HCT116 (cell line): ENCODE measurements around the gene KIRREL1. TPM values are rescaled to one million over a fixed set of nuclear protein-coding genes. Genes with fewer than 3 reads are reported as not detected.

Experiments
- ATAC-seq: fragments of 200-7000 bp; cut with Tn5 transposase; 2 replicates; pipeline ENCODE4 v1.9.1; 2020; ENCODE audit warnings: mild to moderate bottlenecking, moderate library complexity
- BruUV-seq: library from RNA; stranded (reverse); fragments of 400-500 nt; replicated peaks from 2 replicates; lab custom pipeline; 2021; lab: Mats Ljungman, UMichigan
- CTCF ChIA-PET: fragments of 300-600 bp; sonication (Branson Sonifier 250); formaldehyde crosslinking; loops from one replicate; lab custom pipeline; 2021; ENCODE audit warnings: antibody characterized with exemption; lab: Charles Lee
- POLR2A ChIA-PET: fragments of 300-600, 350-600 bp; sonication (Branson Sonifier 250); formaldehyde crosslinking; loops from one replicate; lab custom pipeline; 2021; ENCODE audit warnings: antibody characterized with exemption; lab: Charles Lee
- RAD21 ChIA-PET, 2 experiments: fragments of 300-600 bp; sonication (Branson Sonifier 250); formaldehyde crosslinking; loops; one replicate each; lab custom pipeline; 2023; ENCODE audit warnings: low total read pairs in 2 of 2; ENCODE audit not compliant: uncharacterized antibody in 2 of 2, unreplicated experiment in 2 of 2, low non-redundant PET in 1 of 2; lab: Charles Lee
- DNase-seq: peaks from one replicate; pipeline ENCODE4 v3.0.0-alpha.2; 2010; ENCODE audit warnings: low read depth, low spot score
- H2AFZ ChIP-seq: fragments of 200-600 bp; shearing (Covaris generic), sonication (generic); 2 replicates; pipeline ENCODE4 v1.6.1; 2017; ENCODE audit warnings: low read depth, mixed run types, mixed read lengths, antibody characterized with exemption, low read length; ENCODE audit not compliant: poor library complexity, severe bottlenecking
- H3K27ac ChIP-seq: 2 replicates; pipeline ENCODE4 v1.5.1; 2012; ENCODE audit warnings: low read depth, low read length
- H3K27me3 ChIP-seq: fragments of 200-600 bp; sonication (generic); 2 replicates; pipeline ENCODE4 v1.6.1; 2016; ENCODE audit warnings: mixed run types, low read length, mixed read lengths; ENCODE audit not compliant: insufficient read depth
- H3K36me3 ChIP-seq, 2 experiments: fragments of 200-500 bp in 1 of 2; fragments of 200-600 bp in 1 of 2; sonication (Bioruptor generic) in 1 of 2; sonication (generic) in 1 of 2; 2 replicates each; pipeline versions ENCODE4 v1.5.1 to v1.6.1; 2014 to 2016; ENCODE audit warnings: low read length in 2 of 2, inconsistent platforms in 1 of 2, mixed read lengths in 1 of 2, mixed run types in 1 of 2; ENCODE audit not compliant: insufficient read depth in 2 of 2, control insufficient read depth in 1 of 2
- H3K4me1 ChIP-seq, 2 experiments: fragments of 200-600 bp in 1 of 2; sonication (generic) in 1 of 2; 2 replicates each; pipeline versions ENCODE4 v1.5.1 to v1.6.1; 2012 to 2017; ENCODE audit warnings: low read length in 2 of 2, inconsistent platforms in 1 of 2, mild to moderate bottlenecking in 1 of 2, mixed read lengths in 1 of 2, mixed run types in 1 of 2, moderate library complexity in 1 of 2; ENCODE audit not compliant: insufficient read depth in 2 of 2, control insufficient read depth in 1 of 2
- H3K4me2 ChIP-seq: fragments of 200-600 bp; sonication (generic); 2 replicates; pipeline ENCODE4 v1.6.1; 2017; ENCODE audit warnings: mixed run types, low read length, mixed read lengths
- H3K4me3 ChIP-seq, 2 experiments: fragments of 200-600 bp in 1 of 2; sonication (generic) in 1 of 2; replicated peaks in 1 of 2; 2 replicates each; pipeline ENCODE4 v1.5.1; 2011 to 2016; ENCODE audit warnings: low read length in 2 of 2, control low read depth in 1 of 2, low read depth in 1 of 2, mild to moderate bottlenecking in 1 of 2, mixed read lengths in 1 of 2, mixed run types in 1 of 2
- H3K79me2 ChIP-seq: fragments of 200-600 bp; sonication (generic); 2 replicates; pipeline ENCODE4 v1.6.1; 2017; ENCODE audit warnings: mild to moderate bottlenecking, mixed run types, low read length, moderate library complexity, mixed read lengths; ENCODE audit not compliant: insufficient read depth
- H3K9ac ChIP-seq: fragments of 200-600 bp; sonication (generic); 2 replicates; pipeline ENCODE4 v1.6.1; 2016; ENCODE audit warnings: low read length, mixed read lengths
- H3K9me2 ChIP-seq: fragments of 200-600 bp; sonication (generic), shearing (Covaris generic); 2 replicates; pipeline ENCODE4 v1.6.1; 2017; ENCODE audit warnings: mixed run types, mild to moderate bottlenecking, moderate library complexity; ENCODE audit not compliant: insufficient read depth
- H3K9me3 ChIP-seq, 2 experiments: fragments of 200-500 bp in 1 of 2; fragments of 200-600 bp in 1 of 2; sonication (Bioruptor generic) in 1 of 2; sonication (generic) in 1 of 2; 2 replicates each; pipeline ENCODE4 v1.6.1; 2014 to 2017; ENCODE audit warnings: low read length in 2 of 2, mixed read lengths in 2 of 2, inconsistent platforms in 1 of 2, low read depth in 1 of 2, mild to moderate bottlenecking in 1 of 2, mixed run types in 1 of 2, moderate library complexity in 1 of 2; ENCODE audit not compliant: control insufficient read depth in 1 of 2, insufficient read depth in 1 of 2
- H4K20me1 ChIP-seq: fragments of 200-600 bp; sonication (generic), shearing (Covaris generic); 2 replicates; pipeline ENCODE4 v1.6.1; 2017; ENCODE audit warnings: mixed run types, mild to moderate bottlenecking, moderate library complexity; ENCODE audit not compliant: insufficient read depth
- EGR1 ChIP-seq: IDR thresholded peaks from 2 replicates; pipeline ENCODE4 v1.6.1; 2012; ENCODE audit warnings: low read depth
- EZH2phosphoT487 ChIP-seq: fragments of 200-600 bp; IDR thresholded peaks from 2 replicates; pipeline ENCODE4 v1.6.1; 2018; ENCODE audit warnings: antibody characterized with exemption, borderline replicate concordance
- POLR2AphosphoS5 ChIP-seq: IDR thresholded peaks from 2 replicates; pipeline ENCODE4 v1.6.1; 2011; ENCODE audit warnings: mild to moderate bottlenecking, low read depth, low read length, moderate library complexity
- RAD21 ChIP-seq: IDR thresholded peaks from 2 replicates; pipeline ENCODE4 v1.6.1; 2012; ENCODE audit warnings: low read depth, mild to moderate bottlenecking
- TCF7L2 ChIP-seq: IDR thresholded peaks from 2 replicates; pipeline ENCODE4 v1.7.0; 2011; ENCODE audit warnings: borderline replicate concordance, inconsistent platforms; ENCODE audit not compliant: insufficient read depth, insufficient read length; ENCODE audit errors: extremely low read depth
- intact Hi-C: fragments of 100-400 bp; cut with micrococcal nuclease; formaldehyde crosslinking; loops from 2 replicates; pipeline ENCODE4 v1.10.0; 2022
- total RNA-seq: library from RNA; stranded (reverse); gene quantifications from one replicate; pipeline ENCODE4 v1.2.1, GENCODE V29; 2021; ENCODE audit not compliant: unreplicated experiment
- TF ChIP-seq, protein P1 (sequence below): IDR thresholded peaks from 2 replicates; pipeline ENCODE4 v1.6.1; 2012
- TF ChIP-seq, protein P2 (sequence below): IDR thresholded peaks from 2 replicates; pipeline ENCODE4 v1.6.1; 2011; ENCODE audit warnings: mild to moderate bottlenecking, low read length, moderate library complexity; ENCODE audit not compliant: insufficient replicate concordance; ENCODE audit errors: extremely low read depth
- TF ChIP-seq, protein P3 (sequence below): IDR thresholded peaks from 2 replicates; pipeline ENCODE4 v1.6.1; 2012; ENCODE audit warnings: low read depth

Gene KIRREL1
- total RNA-seq, 1 experiment from 2014 or later = 20.0 TPM

DNA sequence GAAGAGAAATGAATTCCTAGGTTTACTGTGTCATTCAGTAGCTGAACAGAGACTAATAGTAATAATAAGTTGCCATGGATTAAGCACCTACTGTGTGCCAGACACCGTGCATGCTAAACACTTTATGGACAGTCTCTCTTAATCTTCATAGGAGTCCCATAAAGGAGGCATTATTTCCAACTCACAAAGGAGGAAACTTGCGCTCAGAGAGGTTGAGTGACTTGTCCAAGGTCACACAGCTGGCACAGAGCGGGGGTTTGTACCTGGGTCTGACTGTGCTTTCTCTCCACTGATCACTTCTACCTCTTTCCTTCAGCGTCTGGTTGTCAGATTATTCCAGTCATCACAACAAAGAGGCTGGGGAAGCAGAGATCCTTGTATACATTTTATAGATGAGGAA lies 91.3 kb downstream of the KIRREL1 start:
- no peak for DNase-seq
- no peak for ATAC-seq
- H3K27ac ChIP-seq = no peak overlapping the region
- no peak for TF ChIP-seq RAD21
- TF ChIP-seq EZH2phosphoT487 = no peak
- TF ChIP-seq EGR1 = no peak
- TF ChIP-seq POLR2AphosphoS5 = no peak
- TF ChIP-seq, protein P1, sequence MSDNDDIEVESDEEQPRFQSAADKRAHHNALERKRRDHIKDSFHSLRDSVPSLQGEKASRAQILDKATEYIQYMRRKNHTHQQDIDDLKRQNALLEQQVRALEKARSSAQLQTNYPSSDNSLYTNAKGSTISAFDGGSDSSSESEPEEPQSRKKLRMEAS = no peak
- TF ChIP-seq, protein P2, sequence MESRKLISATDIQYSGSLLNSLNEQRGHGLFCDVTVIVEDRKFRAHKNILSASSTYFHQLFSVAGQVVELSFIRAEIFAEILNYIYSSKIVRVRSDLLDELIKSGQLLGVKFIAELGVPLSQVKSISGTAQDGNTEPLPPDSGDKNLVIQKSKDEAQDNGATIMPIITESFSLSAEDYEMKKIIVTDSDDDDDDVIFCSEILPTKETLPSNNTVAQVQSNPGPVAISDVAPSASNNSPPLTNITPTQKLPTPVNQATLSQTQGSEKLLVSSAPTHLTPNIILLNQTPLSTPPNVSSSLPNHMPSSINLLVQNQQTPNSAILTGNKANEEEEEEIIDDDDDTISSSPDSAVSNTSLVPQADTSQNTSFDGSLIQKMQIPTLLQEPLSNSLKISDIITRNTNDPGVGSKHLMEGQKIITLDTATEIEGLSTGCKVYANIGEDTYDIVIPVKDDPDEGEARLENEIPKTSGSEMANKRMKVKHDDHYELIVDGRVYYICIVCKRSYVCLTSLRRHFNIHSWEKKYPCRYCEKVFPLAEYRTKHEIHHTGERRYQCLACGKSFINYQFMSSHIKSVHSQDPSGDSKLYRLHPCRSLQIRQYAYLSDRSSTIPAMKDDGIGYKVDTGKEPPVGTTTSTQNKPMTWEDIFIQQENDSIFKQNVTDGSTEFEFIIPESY = no peak
- no peak for TF ChIP-seq TCF7L2
- TF ChIP-seq, protein P3, sequence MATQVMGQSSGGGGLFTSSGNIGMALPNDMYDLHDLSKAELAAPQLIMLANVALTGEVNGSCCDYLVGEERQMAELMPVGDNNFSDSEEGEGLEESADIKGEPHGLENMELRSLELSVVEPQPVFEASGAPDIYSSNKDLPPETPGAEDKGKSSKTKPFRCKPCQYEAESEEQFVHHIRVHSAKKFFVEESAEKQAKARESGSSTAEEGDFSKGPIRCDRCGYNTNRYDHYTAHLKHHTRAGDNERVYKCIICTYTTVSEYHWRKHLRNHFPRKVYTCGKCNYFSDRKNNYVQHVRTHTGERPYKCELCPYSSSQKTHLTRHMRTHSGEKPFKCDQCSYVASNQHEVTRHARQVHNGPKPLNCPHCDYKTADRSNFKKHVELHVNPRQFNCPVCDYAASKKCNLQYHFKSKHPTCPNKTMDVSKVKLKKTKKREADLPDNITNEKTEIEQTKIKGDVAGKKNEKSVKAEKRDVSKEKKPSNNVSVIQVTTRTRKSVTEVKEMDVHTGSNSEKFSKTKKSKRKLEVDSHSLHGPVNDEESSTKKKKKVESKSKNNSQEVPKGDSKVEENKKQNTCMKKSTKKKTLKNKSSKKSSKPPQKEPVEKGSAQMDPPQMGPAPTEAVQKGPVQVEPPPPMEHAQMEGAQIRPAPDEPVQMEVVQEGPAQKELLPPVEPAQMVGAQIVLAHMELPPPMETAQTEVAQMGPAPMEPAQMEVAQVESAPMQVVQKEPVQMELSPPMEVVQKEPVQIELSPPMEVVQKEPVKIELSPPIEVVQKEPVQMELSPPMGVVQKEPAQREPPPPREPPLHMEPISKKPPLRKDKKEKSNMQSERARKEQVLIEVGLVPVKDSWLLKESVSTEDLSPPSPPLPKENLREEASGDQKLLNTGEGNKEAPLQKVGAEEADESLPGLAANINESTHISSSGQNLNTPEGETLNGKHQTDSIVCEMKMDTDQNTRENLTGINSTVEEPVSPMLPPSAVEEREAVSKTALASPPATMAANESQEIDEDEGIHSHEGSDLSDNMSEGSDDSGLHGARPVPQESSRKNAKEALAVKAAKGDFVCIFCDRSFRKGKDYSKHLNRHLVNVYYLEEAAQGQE = no peak
- H3K4me2 ChIP-seq = no peak overlapping the region
- H3K27me3 ChIP-seq = no peaks in the 10 kb centered on the region
- H3K9me2 ChIP-seq = no peaks in the 10 kb centered on the region
- RAD21 ChIA-PET = no interaction called here
- POLR2A ChIA-PET = no interaction called here
- intact Hi-C loops = no loop called here
- no peaks in the 10 kb centered on the region for H3K4me1 ChIP-seq
- H3K4me3 ChIP-seq = no peak overlapping the region
- H4K20me1 ChIP-seq = no peaks in the 10 kb centered on the region
- CTCF ChIA-PET = interaction anchor here (1.0 to 3.7 kb wide), 3 partner anchors 11 to 92 kb away, joined by 3 to 13 read pairs (median 7); partner anchors contain the start of gene KIRREL1
- peaks cover 9 to 24% of the 10 kb centered on the region in 2 experiments for H3K36me3 ChIP-seq
- no peaks in the 10 kb centered on the region for H3K79me2 ChIP-seq
- H3K9me3 ChIP-seq = no peaks in the 10 kb centered on the region
- no peak overlapping the region for H3K9ac ChIP-seq
- BruUV-seq = no TSS peak
- H2AFZ ChIP-seq = no peak overlapping the region
